Measurements from ENCODE around the gene ZNF608. TPM values are rescaled to one million over a fixed set of nuclear protein-coding genes. Genes with fewer than 3 reads are reported as not detected.

ZNF608 gene
- total RNA-seq, 1 donor, result 0.84 TPM

- Histone ChIP-seq H3K9me3 (ENCODE audit: low read depth, low read length) (no peaks in the 10 kb centered on the region), H3K4me3 (ENCODE audit: low read length) (no peak overlapping the region), H3K4me1 (ENCODE audit: insufficient read depth, low read length) (peaks cover 8% of the 10 kb centered on the region), H3K27me3 (ENCODE audit: insufficient read depth, low read length) (peaks cover 15% of the 10 kb centered on the region)
Measured at GRCh38 chr5:124734574-124735168, 11.8 kb downstream of the ZNF608 start.

- peaks cover 8% of the 10 kb centered on the region for H3K4me1 ChIP-seq (ENCODE audit: insufficient read depth, low read length)
- no peak overlapping the region for H3K4me3 ChIP-seq (ENCODE audit: low read length)
- no peaks in the 10 kb centered on the region for H3K9me3 ChIP-seq (ENCODE audit: low read depth, low read length)
- peaks cover 15% of the 10 kb centered on the region for H3K27me3 ChIP-seq (ENCODE audit: insufficient read depth, low read length)
Measured at GRCh38 chr5:124733329-124733650, 13.1 kb downstream of the ZNF608 start.

GRCh38 chr5:124732428-124733328 lies 13.8 kb downstream of the ZNF608 start:
- Histone ChIP-seq H3K9me3 (ENCODE audit: low read depth, low read length) (no peaks in the 10 kb centered on the region), H3K27me3 (ENCODE audit: insufficient read depth, low read length) (peaks cover 15% of the 10 kb centered on the region), H3K4me1 (ENCODE audit: insufficient read depth, low read length) (peaks cover 8% of the 10 kb centered on the region)

GRCh38 chr5:124730381-124730780 lies 16.1 kb downstream of the ZNF608 start:
- Histone ChIP-seq H3K27me3 (ENCODE audit: insufficient read depth, low read length) (peaks cover 5% of the 10 kb centered on the region), H3K4me3 (ENCODE audit: low read length) (no peak overlapping the region), H3K4me1 (ENCODE audit: insufficient read depth, low read length) (peaks cover 5% of the 10 kb centered on the region), H3K9me3 (ENCODE audit: low read depth, low read length) (no peaks in the 10 kb centered on the region)

More at GRCh38 chr5:124732428-124733328, 13.8 kb downstream of the ZNF608 start:
- no peak overlapping the region for H3K4me3 ChIP-seq (ENCODE audit: low read length)

GRCh38 chr5:124729720-124730359 lies 16.6 kb downstream of the ZNF608 start:
- Histone ChIP-seq H3K4me1 (ENCODE audit: insufficient read depth, low read length) (no peaks in the 10 kb centered on the region), H3K9me3 (ENCODE audit: low read depth, low read length) (no peaks in the 10 kb centered on the region), H3K4me3 (ENCODE audit: low read length) (no peak overlapping the region), H3K27me3 (ENCODE audit: insufficient read depth, low read length) (no peaks in the 10 kb centered on the region)

- no peaks in the 10 kb centered on the region for H3K4me1 ChIP-seq (ENCODE audit: insufficient read depth, low read length)
- no peak overlapping the region for H3K4me3 ChIP-seq (ENCODE audit: low read length)
- no peaks in the 10 kb centered on the region for H3K27me3 ChIP-seq (ENCODE audit: insufficient read depth, low read length)
- no peaks in the 10 kb centered on the region for H3K9me3 ChIP-seq (ENCODE audit: low read depth, low read length)
Measured at GRCh38 chr5:124728968-124729332, 17.5 kb downstream of the ZNF608 start.

- Histone ChIP-seq H3K4me1 (ENCODE audit: insufficient read depth, low read length) (no peaks in the 10 kb centered on the region), H3K27me3 (ENCODE audit: insufficient read depth, low read length) (no peaks in the 10 kb centered on the region), H3K9me3 (ENCODE audit: low read depth, low read length) (no peaks in the 10 kb centered on the region), H3K4me3 (ENCODE audit: low read length) (no peak overlapping the region)
Measured at GRCh38 chr5:124728331-124728967, 18.0 kb downstream of the ZNF608 start.

GRCh38 chr5:124726631-124727362 lies 19.6 kb downstream of the ZNF608 start:
- Histone ChIP-seq H3K9me3 (ENCODE audit: low read depth, low read length) (no peaks in the 10 kb centered on the region), H3K27me3 (ENCODE audit: insufficient read depth, low read length) (no peaks in the 10 kb centered on the region), H3K4me3 (ENCODE audit: low read length) (no peak overlapping the region), H3K4me1 (ENCODE audit: insufficient read depth, low read length) (no peaks in the 10 kb centered on the region)

GRCh38 chr5:124725622-124726258 lies 20.7 kb downstream of the ZNF608 start:
- H3K9me3 ChIP-seq (ENCODE audit: low read depth, low read length), result no peaks in the 10 kb centered on the region
- no peak overlapping the region for H3K4me3 ChIP-seq (ENCODE audit: low read length)

GRCh38 chr5:124725040-124725434 lies 21.4 kb downstream of the ZNF608 start:
- Histone ChIP-seq H3K4me3 (ENCODE audit: low read length) (no peak overlapping the region), H3K9me3 (ENCODE audit: low read depth, low read length) (no peaks in the 10 kb centered on the region), H3K4me1 (ENCODE audit: insufficient read depth, low read length) (no peaks in the 10 kb centered on the region), H3K27me3 (ENCODE audit: insufficient read depth, low read length) (no peaks in the 10 kb centered on the region)

More at GRCh38 chr5:124725622-124726258, 20.7 kb downstream of the ZNF608 start:
- no peaks in the 10 kb centered on the region for H3K4me1 ChIP-seq (ENCODE audit: insufficient read depth, low read length)
- H3K27me3 ChIP-seq (ENCODE audit: insufficient read depth, low read length), result no peaks in the 10 kb centered on the region

- Histone ChIP-seq H3K4me3 (ENCODE audit: low read length) (no peak overlapping the region), H3K9me3 (ENCODE audit: low read depth, low read length) (no peaks in the 10 kb centered on the region), H3K4me1 (ENCODE audit: insufficient read depth, low read length) (no peaks in the 10 kb centered on the region), H3K27me3 (ENCODE audit: insufficient read depth, low read length) (no peaks in the 10 kb centered on the region)
Measured at GRCh38 chr5:124724357-124725039, 21.9 kb downstream of the ZNF608 start.

GRCh38 chr5:124721229-124721735 lies 25.2 kb downstream of the ZNF608 start:
- no peaks in the 10 kb centered on the region for H3K4me1 ChIP-seq (ENCODE audit: insufficient read depth, low read length)
- no peaks in the 10 kb centered on the region for H3K9me3 ChIP-seq (ENCODE audit: low read depth, low read length)
- H3K27me3 ChIP-seq (ENCODE audit: insufficient read depth, low read length), result no peaks in the 10 kb centered on the region
- no peak overlapping the region for H3K4me3 ChIP-seq (ENCODE audit: low read length)

- H3K4me1 ChIP-seq (ENCODE audit: insufficient read depth, low read length), result no peaks in the 10 kb centered on the region
- no peak overlapping the region for H3K4me3 ChIP-seq (ENCODE audit: low read length)
- H3K27me3 ChIP-seq (ENCODE audit: insufficient read depth, low read length), result no peaks in the 10 kb centered on the region
- no peaks in the 10 kb centered on the region for H3K9me3 ChIP-seq (ENCODE audit: low read depth, low read length)
Measured at GRCh38 chr5:124720593-124720992, 25.8 kb downstream of the ZNF608 start.

Data from mononuclear cell (primary cell).